ENCODE measurements around the gene ZNF791. TPM values are rescaled to one million over a fixed set of nuclear protein-coding genes. Genes with fewer than 3 reads are reported as not detected.

Gene ZNF791
- total and polyA plus RNA-seq, 2 experiments from 2014 or later, result 12.2 to 15.3 TPM

DNA sequence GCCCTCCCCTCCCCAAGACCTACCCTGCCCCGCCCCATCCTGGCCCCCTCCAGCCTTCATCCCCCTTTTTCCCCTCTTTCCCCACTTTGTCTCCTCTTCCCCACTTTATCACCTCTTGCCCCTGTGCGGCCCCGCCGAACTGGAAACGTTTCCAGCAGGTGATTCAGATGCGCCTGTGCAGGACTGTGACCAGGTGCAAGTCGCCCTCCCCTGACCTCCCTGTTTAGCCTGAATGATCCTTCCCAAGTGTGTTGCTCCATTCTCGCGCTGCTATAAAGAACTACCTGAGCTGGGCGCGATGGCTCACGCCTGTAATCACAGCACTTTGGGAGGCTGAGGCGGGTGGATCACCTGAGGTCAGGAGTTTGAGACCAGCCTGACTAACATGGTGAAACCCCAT is 25.9 kb downstream of the ZNF791 start (continued):
- TF ChIP-seq, protein P1, sequence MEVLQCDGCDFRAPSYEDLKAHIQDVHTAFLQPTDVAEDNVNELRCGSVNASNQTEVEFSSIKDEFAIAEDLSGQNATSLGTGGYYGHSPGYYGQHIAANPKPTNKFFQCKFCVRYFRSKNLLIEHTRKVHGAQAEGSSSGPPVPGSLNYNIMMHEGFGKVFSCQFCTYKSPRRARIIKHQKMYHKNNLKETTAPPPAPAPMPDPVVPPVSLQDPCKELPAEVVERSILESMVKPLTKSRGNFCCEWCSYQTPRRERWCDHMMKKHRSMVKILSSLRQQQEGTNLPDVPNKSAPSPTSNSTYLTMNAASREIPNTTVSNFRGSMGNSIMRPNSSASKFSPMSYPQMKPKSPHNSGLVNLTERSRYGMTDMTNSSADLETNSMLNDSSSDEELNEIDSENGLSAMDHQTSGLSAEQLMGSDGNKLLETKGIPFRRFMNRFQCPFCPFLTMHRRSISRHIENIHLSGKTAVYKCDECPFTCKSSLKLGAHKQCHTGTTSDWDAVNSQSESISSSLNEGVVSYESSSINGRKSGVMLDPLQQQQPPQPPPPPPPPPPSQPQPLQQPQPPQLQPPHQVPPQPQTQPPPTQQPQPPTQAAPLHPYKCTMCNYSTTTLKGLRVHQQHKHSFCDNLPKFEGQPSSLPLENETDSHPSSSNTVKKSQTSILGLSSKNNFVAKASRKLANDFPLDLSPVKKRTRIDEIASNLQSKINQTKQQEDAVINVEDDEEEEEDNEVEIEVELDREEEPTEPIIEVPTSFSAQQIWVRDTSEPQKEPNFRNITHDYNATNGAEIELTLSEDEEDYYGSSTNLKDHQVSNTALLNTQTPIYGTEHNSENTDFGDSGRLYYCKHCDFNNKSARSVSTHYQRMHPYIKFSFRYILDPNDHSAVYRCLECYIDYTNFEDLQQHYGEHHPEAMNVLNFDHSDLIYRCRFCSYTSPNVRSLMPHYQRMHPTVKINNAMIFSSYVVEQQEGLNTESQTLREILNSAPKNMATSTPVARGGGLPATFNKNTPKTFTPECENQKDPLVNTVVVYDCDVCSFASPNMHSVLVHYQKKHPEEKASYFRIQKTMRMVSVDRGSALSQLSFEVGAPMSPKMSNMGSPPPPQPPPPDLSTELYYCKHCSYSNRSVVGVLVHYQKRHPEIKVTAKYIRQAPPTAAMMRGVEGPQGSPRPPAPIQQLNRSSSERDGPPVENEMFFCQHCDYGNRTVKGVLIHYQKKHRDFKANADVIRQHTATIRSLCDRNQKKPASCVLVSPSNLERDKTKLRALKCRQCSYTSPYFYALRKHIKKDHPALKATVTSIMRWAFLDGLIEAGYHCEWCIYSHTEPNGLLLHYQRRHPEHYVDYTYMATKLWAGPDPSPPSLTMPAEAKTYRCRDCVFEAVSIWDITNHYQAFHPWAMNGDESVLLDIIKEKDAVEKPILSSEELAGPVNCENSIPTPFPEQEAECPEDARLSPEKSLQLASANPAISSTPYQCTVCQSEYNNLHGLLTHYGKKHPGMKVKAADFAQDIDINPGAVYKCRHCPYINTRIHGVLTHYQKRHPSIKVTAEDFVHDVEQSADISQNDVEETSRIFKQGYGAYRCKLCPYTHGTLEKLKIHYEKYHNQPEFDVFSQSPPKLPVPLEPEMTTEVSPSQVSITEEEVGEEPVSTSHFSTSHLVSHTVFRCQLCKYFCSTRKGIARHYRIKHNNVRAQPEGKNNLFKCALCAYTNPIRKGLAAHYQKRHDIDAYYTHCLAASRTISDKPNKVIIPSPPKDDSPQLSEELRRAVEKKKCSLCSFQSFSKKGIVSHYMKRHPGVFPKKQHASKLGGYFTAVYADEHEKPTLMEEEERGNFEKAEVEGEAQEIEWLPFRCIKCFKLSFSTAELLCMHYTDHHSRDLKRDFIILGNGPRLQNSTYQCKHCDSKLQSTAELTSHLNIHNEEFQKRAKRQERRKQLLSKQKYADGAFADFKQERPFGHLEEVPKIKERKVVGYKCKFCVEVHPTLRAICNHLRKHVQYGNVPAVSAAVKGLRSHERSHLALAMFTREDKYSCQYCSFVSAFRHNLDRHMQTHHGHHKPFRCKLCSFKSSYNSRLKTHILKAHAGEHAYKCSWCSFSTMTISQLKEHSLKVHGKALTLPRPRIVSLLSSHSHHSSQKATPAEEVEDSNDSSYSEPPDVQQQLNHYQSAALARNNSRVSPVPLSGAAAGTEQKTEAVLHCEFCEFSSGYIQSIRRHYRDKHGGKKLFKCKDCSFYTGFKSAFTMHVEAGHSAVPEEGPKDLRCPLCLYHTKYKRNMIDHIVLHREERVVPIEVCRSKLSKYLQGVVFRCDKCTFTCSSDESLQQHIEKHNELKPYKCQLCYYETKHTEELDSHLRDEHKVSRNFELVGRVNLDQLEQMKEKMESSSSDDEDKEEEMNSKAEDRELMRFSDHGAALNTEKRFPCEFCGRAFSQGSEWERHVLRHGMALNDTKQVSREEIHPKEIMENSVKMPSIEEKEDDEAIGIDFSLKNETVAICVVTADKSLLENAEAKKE (CRISPR knock-in tag; IDR thresholded peaks at IDR 0.05), result no peak
- TF ChIP-seq, protein P2, sequence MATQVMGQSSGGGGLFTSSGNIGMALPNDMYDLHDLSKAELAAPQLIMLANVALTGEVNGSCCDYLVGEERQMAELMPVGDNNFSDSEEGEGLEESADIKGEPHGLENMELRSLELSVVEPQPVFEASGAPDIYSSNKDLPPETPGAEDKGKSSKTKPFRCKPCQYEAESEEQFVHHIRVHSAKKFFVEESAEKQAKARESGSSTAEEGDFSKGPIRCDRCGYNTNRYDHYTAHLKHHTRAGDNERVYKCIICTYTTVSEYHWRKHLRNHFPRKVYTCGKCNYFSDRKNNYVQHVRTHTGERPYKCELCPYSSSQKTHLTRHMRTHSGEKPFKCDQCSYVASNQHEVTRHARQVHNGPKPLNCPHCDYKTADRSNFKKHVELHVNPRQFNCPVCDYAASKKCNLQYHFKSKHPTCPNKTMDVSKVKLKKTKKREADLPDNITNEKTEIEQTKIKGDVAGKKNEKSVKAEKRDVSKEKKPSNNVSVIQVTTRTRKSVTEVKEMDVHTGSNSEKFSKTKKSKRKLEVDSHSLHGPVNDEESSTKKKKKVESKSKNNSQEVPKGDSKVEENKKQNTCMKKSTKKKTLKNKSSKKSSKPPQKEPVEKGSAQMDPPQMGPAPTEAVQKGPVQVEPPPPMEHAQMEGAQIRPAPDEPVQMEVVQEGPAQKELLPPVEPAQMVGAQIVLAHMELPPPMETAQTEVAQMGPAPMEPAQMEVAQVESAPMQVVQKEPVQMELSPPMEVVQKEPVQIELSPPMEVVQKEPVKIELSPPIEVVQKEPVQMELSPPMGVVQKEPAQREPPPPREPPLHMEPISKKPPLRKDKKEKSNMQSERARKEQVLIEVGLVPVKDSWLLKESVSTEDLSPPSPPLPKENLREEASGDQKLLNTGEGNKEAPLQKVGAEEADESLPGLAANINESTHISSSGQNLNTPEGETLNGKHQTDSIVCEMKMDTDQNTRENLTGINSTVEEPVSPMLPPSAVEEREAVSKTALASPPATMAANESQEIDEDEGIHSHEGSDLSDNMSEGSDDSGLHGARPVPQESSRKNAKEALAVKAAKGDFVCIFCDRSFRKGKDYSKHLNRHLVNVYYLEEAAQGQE (IDR thresholded peaks at IDR 0.05; ENCODE audit: unreplicated experiment), result no peak
- TF ChIP-seq CREB1 (CRISPR knock-in tag; IDR thresholded peaks at IDR 0.05; ENCODE audit: low read depth) (no peak), EZH2 (IDR thresholded peaks at IDR 0.05; ENCODE audit: low read depth, unreplicated experiment) (no peak)

DNA sequence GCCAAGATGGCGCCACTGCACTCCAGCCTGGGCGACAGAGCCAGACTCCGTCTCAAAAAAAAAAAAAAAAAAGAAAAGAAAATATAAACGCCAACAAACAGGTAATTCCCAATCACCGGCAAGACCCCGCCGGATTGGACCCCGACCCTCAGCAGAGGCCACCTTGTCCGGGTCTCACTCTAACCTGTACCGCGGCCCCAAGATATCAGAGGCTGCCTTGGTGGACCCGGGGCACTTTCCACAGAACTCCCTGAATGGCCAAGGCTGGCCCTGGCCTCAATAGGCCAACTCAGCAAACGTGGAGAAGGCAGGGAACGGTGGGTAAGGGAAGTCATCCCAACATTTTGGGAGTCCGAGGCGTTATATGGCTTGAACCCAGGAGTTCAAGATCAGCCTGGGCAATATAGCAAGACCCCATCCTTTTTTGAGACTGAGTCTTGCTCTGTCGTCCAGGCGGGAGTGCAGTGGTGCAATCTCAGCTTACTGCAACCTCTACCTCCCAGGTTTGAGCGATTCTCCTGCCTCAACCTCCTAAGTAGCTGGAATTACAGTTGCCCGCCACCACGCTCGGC is 28.0 kb downstream of the ZNF791 start:
- H3K36me3 Mint-ChIP-seq (ENCODE audit: low read depth), result no peaks in the 10 kb centered on the region
- Histone ChIP-seq H3F3A (replicated peaks; ENCODE audit: low read depth) (0 out of 2 replicates have a peak, but pooled peaks cover 5% of the 10 kb centered on the region), H2AFZ (no peak overlapping the region), H3K9me2 (ENCODE audit: insufficient read depth) (no peaks in the 10 kb centered on the region; the same call in 1 of the 2 replicates), H3K4me3 (no peak overlapping the region), H4K20me1 (replicated peaks; ENCODE audit: insufficient read depth) (no peaks in the 10 kb centered on the region), H3K27me3 (ENCODE audit: insufficient read depth) (no peaks in the 10 kb centered on the region), H3K36me3 (ENCODE audit: insufficient read depth) (no peaks in the 10 kb centered on the region), H3K27ac (ENCODE audit: low read depth) (no peak overlapping the region), H3K79me2 (replicated peaks; ENCODE audit: insufficient read depth) (no peaks in the 10 kb centered on the region), H3K4me1 (ENCODE audit: insufficient read depth) (no peaks in the 10 kb centered on the region), H3K4me2 (no peak overlapping the region)
- H3K4me1 Mint-ChIP-seq, result no peaks in the 10 kb centered on the region; the same call in 2 of the 3 replicates
- ATAC-seq (no peak), DNase-seq (ENCODE audit: low spot score) (no peak)
- no peak overlapping the region for H3K27ac Mint-ChIP-seq
- no peak overlapping the region for H3K4me3 Mint-ChIP-seq
- H3K27me3 Mint-ChIP-seq (ENCODE audit: insufficient read depth, low read depth, poor library complexity), result peaks cover 18% of the 10 kb centered on the region
- H3K9me3 Mint-ChIP-seq, result peaks cover 2% of the 10 kb centered on the region; the same call in 2 of the 3 replicates
- no peak for TF ChIP-seq EZH2phosphoT487 (IDR thresholded peaks at IDR 0.05; ENCODE audit: unreplicated experiment)
- TF ChIP-seq ZNF331 (CRISPR knock-in tag; IDR thresholded peaks at IDR 0.05; ENCODE audit: low read depth), result no peak
- no peak for TF ChIP-seq POLR2AphosphoS5 (IDR thresholded peaks at IDR 0.05; ENCODE audit: low read depth)
- TF ChIP-seq, protein P3, sequence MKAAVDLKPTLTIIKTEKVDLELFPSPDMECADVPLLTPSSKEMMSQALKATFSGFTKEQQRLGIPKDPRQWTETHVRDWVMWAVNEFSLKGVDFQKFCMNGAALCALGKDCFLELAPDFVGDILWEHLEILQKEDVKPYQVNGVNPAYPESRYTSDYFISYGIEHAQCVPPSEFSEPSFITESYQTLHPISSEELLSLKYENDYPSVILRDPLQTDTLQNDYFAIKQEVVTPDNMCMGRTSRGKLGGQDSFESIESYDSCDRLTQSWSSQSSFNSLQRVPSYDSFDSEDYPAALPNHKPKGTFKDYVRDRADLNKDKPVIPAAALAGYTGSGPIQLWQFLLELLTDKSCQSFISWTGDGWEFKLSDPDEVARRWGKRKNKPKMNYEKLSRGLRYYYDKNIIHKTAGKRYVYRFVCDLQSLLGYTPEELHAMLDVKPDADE (IDR thresholded peaks at IDR 0.05), result no peak
- no peak for TF ChIP-seq ZNF114 (CRISPR knock-in tag; IDR thresholded peaks at IDR 0.05)

Data from GM23338 (cell line).